Lower leg skin (tissue), 4 donors: ENCODE results near the gene DAPK2. TPM values are rescaled to one million over a fixed set of nuclear protein-coding genes. Genes with fewer than 3 reads are reported as not detected.

Source experiments
- DNase-seq, 2 donors: peaks; one replicate each; pipeline ENCODE4 v3.0.0-alpha.2; 2019; ENCODE audit warnings: low spot score in 2 of 2
- H3K4me3 ChIP-seq: fragments of 200-600 bp; sonication (generic); 2 replicates; pipeline ENCODE4 v1.5.1; 2017; ENCODE audit warnings: mild to moderate bottlenecking, low read depth; ENCODE audit not compliant: poor library complexity, severe bottlenecking
- CTCF ChIP-seq, 3 donors: fragments of 450-650 bp; IDR thresholded peaks; one replicate each; pipeline ENCODE4 v1.5.1; 2016; ENCODE audit warnings: antibody characterized with exemption in 3 of 3, mild to moderate bottlenecking in 3 of 3, moderate library complexity in 2 of 3
- POLR2A ChIP-seq, 2 donors: fragments of 450-650 bp; IDR thresholded peaks; one replicate each; pipeline ENCODE4 v1.6.1; 2016 to 2017; ENCODE audit warnings: antibody characterized with exemption in 2 of 2, mild to moderate bottlenecking in 1 of 2, moderate library complexity in 1 of 2
- WGBS, 2 donors: methylation state at CpG; one replicate each; pipeline ENCODE4 v1.1.5; 2018; 5-methylcytosine and 5-hydroxymethylcytosine counted together
- intact Hi-C: fragments of 100-400 bp; cut with DNase I; formaldehyde crosslinking; loops from one replicate; pipeline ENCODE4 v1.15.0; 2023; ENCODE audit warnings: low total_unique reads
- total RNA-seq, 4 donors: library from RNA; depleted of rRNA; stranded (reverse); fragments of >200 nt; gene quantifications; one replicate each; pipeline ENCODE4 v1.1.0, GENCODE V29; 2016

Gene DAPK2
- total RNA-seq, 4 donors from 2014 or later = 10.9 to 27.5 (median 13.3) TPM

- H3K4me3 ChIP-seq = no peak overlapping the region
- intact Hi-C loops = no loop called here
- TF ChIP-seq POLR2A (IDR thresholded peaks at IDR 0.05) (no peak), CTCF (IDR thresholded peaks at IDR 0.05) (no peak)
- WGBS, 2 donors = 92 to 93% methylated on average over 6 of the region's 6 CpGs
- DNase-seq = no peak
Measured at GRCh38 chr15:63890617-63891016, 155.7 kb downstream of the DAPK2 start.

DNA sequence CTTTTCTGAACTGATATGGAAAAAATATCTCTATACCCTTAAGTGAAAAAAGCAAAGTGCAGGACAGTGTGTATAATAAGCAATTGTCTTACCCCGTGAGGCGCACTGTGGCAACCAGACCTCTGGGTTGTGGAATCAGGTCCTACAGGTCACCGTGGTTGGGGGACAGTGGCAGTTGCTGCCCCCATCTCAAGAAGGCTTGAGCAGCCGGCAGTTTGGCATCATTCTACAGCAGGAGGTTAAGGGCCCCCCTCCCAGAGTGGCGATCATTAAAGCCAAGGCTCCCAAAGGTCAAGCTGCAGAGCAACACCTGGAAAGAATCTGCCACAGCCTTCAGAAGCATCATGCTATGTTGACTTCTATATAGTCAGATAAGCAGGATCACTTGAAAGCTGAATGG lies 156.5 kb downstream of the DAPK2 start:
- WGBS, 2 donors = 85 to 91% methylated on average over 5 of the region's 5 CpGs
- no peak for DNase-seq
- intact Hi-C loops = loop anchor here (10.0 kb wide), 1 partner anchor 135 kb away; no protein-coding TSS in a partner anchor
- H3K4me3 ChIP-seq = no peak overlapping the region
- TF ChIP-seq POLR2A (IDR thresholded peaks at IDR 0.05) (no peak), CTCF (IDR thresholded peaks at IDR 0.05) (no peak)

GRCh38 chr15:63888823-63889222 lies 157.5 kb downstream of the DAPK2 start:
- DNase-seq = no peak
- TF ChIP-seq CTCF (IDR thresholded peaks at IDR 0.05) (no peak), POLR2A (IDR thresholded peaks at IDR 0.05) (no peak)
- 79 to 87% methylated on average over 3 of the region's 3 CpGs for WGBS, 2 donors
- H3K4me3 ChIP-seq = no peak overlapping the region
- intact Hi-C loops = loop anchor here (10.0 kb wide), 1 partner anchor 134 kb away; no protein-coding TSS in a partner anchor

- no peak overlapping the region for H3K4me3 ChIP-seq
- DNase-seq = no peak
- 50 to 57% methylated on average over 1 of the region's 1 CpG for WGBS, 2 donors
- intact Hi-C loops = loop anchor here (10.0 kb wide), 1 partner anchor 133 kb away; no protein-coding TSS in a partner anchor
- TF ChIP-seq CTCF (IDR thresholded peaks at IDR 0.05) (no peak), POLR2A (IDR thresholded peaks at IDR 0.05) (no peak)
Measured at GRCh38 chr15:63888146-63888545, 158.1 kb downstream of the DAPK2 start.

GRCh38 chr15:63887630-63888029 lies 158.7 kb downstream of the DAPK2 start:
- 67 to 71% methylated on average over 5 of the region's 6 CpGs for WGBS, 2 donors
- intact Hi-C loops = loop anchor here (10.0 kb wide), 1 partner anchor 133 kb away; no protein-coding TSS in a partner anchor
- TF ChIP-seq POLR2A (IDR thresholded peaks at IDR 0.05) = no peak
- no peak for TF ChIP-seq CTCF (IDR thresholded peaks at IDR 0.05)
- DNase-seq = no peak
- H3K4me3 ChIP-seq = no peak overlapping the region

- TF ChIP-seq CTCF (IDR thresholded peaks at IDR 0.05) = no peak
- TF ChIP-seq POLR2A (IDR thresholded peaks at IDR 0.05) = no peak
- no peak overlapping the region for H3K4me3 ChIP-seq
- no peak for DNase-seq
- intact Hi-C loops = loop anchor here (10.0 kb wide), 1 partner anchor 130 kb away; no protein-coding TSS in a partner anchor
- 86 to 97% methylated on average over 5 to 6 of the region's 7 CpGs for WGBS, 2 donors
Measured at GRCh38 chr15:63884953-63885352, 161.3 kb downstream of the DAPK2 start.
